HEK293T (cell line): Measurements from ENCODE around the gene DYNLRB1.

Source experiments
- FOXM1 ChIP-seq: fragments of 450-650 bp; IDR thresholded peaks from 2 replicates; pipeline ENCODE4 v1.6.1; 2017; ENCODE audit warnings: mild to moderate bottlenecking, borderline replicate concordance
- SP1 ChIP-seq: fragments of 450-650 bp; IDR thresholded peaks from 2 replicates; pipeline ENCODE4 v1.6.1; 2017

GRCh38 chr20:34578521-34578920 lies 62.3 kb downstream of the DYNLRB1 start:
- TF ChIP-seq SP1 (no peak), FOXM1 (no peak)
